Ovary (tissue), 10 donors: ENCODE measurements around the gene TMEM167A. TPM values are rescaled to one million over a fixed set of nuclear protein-coding genes. Genes with fewer than 3 reads are reported as not detected.

Source experiments
- DNase-seq, 5 donors: peaks; one replicate each; pipeline ENCODE4 v3.0.0-alpha.2; 2019 to 2020
- H3K27ac ChIP-seq, 2 donors: fragments of 200-600 bp; one replicate each; pipeline versions ENCODE4 v1.5.1 to v1.8.0; 2019 to 2022
- H3K27me3 ChIP-seq: fragments of 200-600 bp; one replicate; pipeline ENCODE4 v1.8.0; 2022
- H3K36me3 ChIP-seq: fragments of 200-600 bp; sonication (generic); one replicate; pipeline ENCODE4 v1.5.1; 2019
- H3K4me1 ChIP-seq: one replicate; pipeline ENCODE4 v1.8.1; 2013; ENCODE audit warnings: mild to moderate bottlenecking, moderate library complexity; ENCODE audit not compliant: insufficient read depth
- H3K4me3 ChIP-seq: fragments of 200-600 bp; sonication (generic); one replicate; pipeline ENCODE4 v1.5.1; 2017
- H3K9me3 ChIP-seq, 2 donors: fragments of 200-600 bp in 1 of 2; sonication (generic) in 1 of 2; one replicate each; pipeline versions ENCODE4 v1.5.1 to v1.8.1; 2013 to 2019; ENCODE audit warnings: mild to moderate bottlenecking in 1 of 2, moderate library complexity in 1 of 2
- CTCF ChIP-seq, 3 donors: fragments of 450-650 bp in 2 of 3; fragments of 200-600 bp in 1 of 3; IDR thresholded peaks; one replicate each; pipeline versions ENCODE4 v1.5.1 to v1.8.0; 2016 to 2022; ENCODE audit warnings: antibody characterized with exemption in 3 of 3, mild to moderate bottlenecking in 1 of 3
- EP300 ChIP-seq: sonication (generic); formaldehyde crosslinking; IDR thresholded peaks from one replicate; pipeline ENCODE4 v1.6.1; 2017; ENCODE audit warnings: antibody characterized with exemption
- POLR2A ChIP-seq: fragments of 450-650 bp; IDR thresholded peaks from one replicate; pipeline ENCODE4 v1.6.1; 2017; ENCODE audit warnings: antibody characterized with exemption, mild to moderate bottlenecking, moderate library complexity
- WGBS, 3 donors: extraction: QIAGEN DNeasy Blood & Tissue Kit in 1 of 3; methylation state at CpG; one replicate each; pipeline versions ENCODE4 v1.1.5 to v1.1.7; 2013 to 2017; 5-methylcytosine and 5-hydroxymethylcytosine counted together
- intact Hi-C, 4 donors: fragments of 100-400 bp; cut with DNase I; formaldehyde crosslinking; loops; one replicate each; pipeline versions ENCODE4 v1.11.0 to v1.15.1; 2022 to 2023
- long read RNA-seq, 3 donors: library from polyadenylated mRNA in 2 of 3; unstranded in 2 of 3; transcript quantifications; one replicate each; pipeline ENCODE4 v2.0.0 and lab custom pipeline, GENCODE V29; 2021 to 2026
- polyA plus RNA-seq, 2 donors: library from polyadenylated mRNA; stranded (reverse); fragments of 200-250 nt in 1 of 2; fragments of 350-450 nt in 1 of 2; fragmentation: Illumina TruSeq in 1 of 2; extraction: RNeasy Lipid Tissue Mini Kit (QIAGEN cat#74804) in 1 of 2; gene quantifications; one replicate each; pipeline ENCODE4 v1.2.3, GENCODE V29; 2013 to 2014
- total RNA-seq, 7 donors: library from RNA; depleted of rRNA in 2 of 7; stranded (reverse); fragments of >200 nt in 2 of 7; fragmentation: NEBNext Ultra II Directional in 3 of 7; extraction: Animal tissue kit (Norgen Biotek cat#: 25700) in 3 of 7; gene quantifications; one replicate each; pipeline versions ENCODE4 v1.1.0 to v1.2.4, GENCODE V29; 2016 to 2023
- donor health status: DM: no; HTN: no; CAD: no; lungs with moderate emphysema.
- donor health status: DM: no; HTN: no; CAD: no.
- donor health status: Bipolar disorder and iron deficiency.
- donor health status: DM: yes; HTN: yes; CAD: no.
- donor health status: DM: no; HTN: no; CAD: no.
- donor health status: DM: yes; HTN: yes; CAD: no.

Gene TMEM167A
- 10 to 100 TPM; 17.8 to 49.2 (median 30.5) TPM for total RNA-seq
- 10 to 100 TPM; 18.5 to 35.9 TPM for polyA plus RNA-seq
- long read RNA-seq, donor 1, full-length matches to known transcripts = 21 of 32 reads
- long read RNA-seq, donor 1, partial matches to known transcripts = 2 of 32 reads
- long read RNA-seq, donor 1, other reads (novel, unspliced or antisense) = 9 of 32 reads
- long read RNA-seq, donor 2, full-length matches to known transcripts = 33 of 79 reads
- long read RNA-seq, donor 2, partial matches to known transcripts = 46 of 79 reads
- long read RNA-seq, donor 2, other reads (novel, unspliced or antisense) = 0 of 79 reads
- long read RNA-seq, donor 3, full-length matches to known transcripts = 56 of 66 reads
- long read RNA-seq, donor 3, partial matches to known transcripts = 3 of 66 reads
- long read RNA-seq, donor 3, other reads (novel, unspliced or antisense) = 7 of 66 reads

GRCh38 chr5:83076742-83077661 is at the start of gene TMEM167A, which contains the start of gene XRCC4:
Gene TMEM167A (minus strand): TSS chr5:83077394. CDS start chr5:83077323, 71 bp downstream.
Gene XRCC4 (plus strand): TSS chr5:83077547. CDS start chr5:83104920, 27,373 bp downstream.
- Histone ChIP-seq H3K9me3 (no peaks in the 10 kb centered on the region), H3K4me1 (peaks cover 3% of the 10 kb centered on the region), H3K4me3 (peak within 1 kb of the TSS; percentile 95), H3K36me3 (no peaks in the 10 kb centered on the region), H3K27me3 (no peaks in the 10 kb centered on the region), H3K27ac (peak within 1 kb of the TSS in 1 of 2 donors; percentile 66)
- intact Hi-C loops = no loop called here
- peak; percentile 52 for TF ChIP-seq POLR2A
- TF ChIP-seq EP300 = no peak
- DNase-seq = peak; percentile 90 to 94 (median 93)
- 0 to 1% (median 0%) methylated on average over 44 of the region's 44 CpGs for WGBS, 3 donors

- TF ChIP-seq POLR2A (no peak), CTCF (IDR thresholded peaks at IDR 0.05) (no peak), EP300 (no peak)
- DNase-seq = no peak
- H3K36me3 ChIP-seq = no peaks in the 10 kb centered on the region
- no peaks in the 10 kb centered on the region for H3K4me1 ChIP-seq
- no peak overlapping the region for H3K27ac ChIP-seq
- H3K4me3 ChIP-seq = no peak overlapping the region
- intact Hi-C loops = no loop called here
- H3K9me3 ChIP-seq = no peaks in the 10 kb centered on the region
- 46 to 94% (median 73%) methylated on average over 2 of the region's 2 CpGs for WGBS, 3 donors
- H3K27me3 ChIP-seq = no peaks in the 10 kb centered on the region
Measured at GRCh38 chr5:83126501-83126900, 49.3 kb upstream of the TMEM167A start.

GRCh38 chr5:83125560-83125959 is 48.4 kb upstream of the TMEM167A start:
- no peaks in the 10 kb centered on the region for H3K4me1 ChIP-seq
- intact Hi-C loops = no loop called here
- WGBS, 3 donors = 73 to 91% (median 80%) methylated on average over 7 of the region's 7 CpGs

GRCh38 chr5:83124593-83124992 is 47.4 kb upstream of the TMEM167A start:
- Histone ChIP-seq H3K4me3 (no peak overlapping the region), H3K27me3 (no peaks in the 10 kb centered on the region), H3K9me3 (no peaks in the 10 kb centered on the region), H3K4me1 (no peaks in the 10 kb centered on the region), H3K27ac (no peak overlapping the region), H3K36me3 (no peaks in the 10 kb centered on the region)
- WGBS, 3 donors = 93 to 97% (median 94%) methylated on average over 1 of the region's 1 CpG
- TF ChIP-seq CTCF (IDR thresholded peaks at IDR 0.05) (no peak), POLR2A (no peak), EP300 (no peak)
- no peak for DNase-seq
- intact Hi-C loops = no loop called here

More at GRCh38 chr5:83125560-83125959, 48.4 kb upstream of the TMEM167A start:
- no peak overlapping the region for H3K4me3 ChIP-seq
- H3K36me3 ChIP-seq = no peaks in the 10 kb centered on the region
- TF ChIP-seq POLR2A (no peak), CTCF (IDR thresholded peaks at IDR 0.05) (no peak), EP300 (no peak)
- DNase-seq = no peak
- no peak overlapping the region for H3K27ac ChIP-seq
- no peaks in the 10 kb centered on the region for H3K27me3 ChIP-seq
- H3K9me3 ChIP-seq = no peaks in the 10 kb centered on the region
